ENCODE results near the gene SDR39U1.

SDR39U1 gene

GRCh38 chr14:24390701-24391468 lies 51.7 kb downstream of the SDR39U1 start:
- DNase-seq (ENCODE audit: low read depth), result no peak

Data from stimulated activated CD8-positive, alpha-beta memory T cell treated with anti-CD3 and anti-CD28 coated beads, Interleukin-4, amount 100 ng/mL, for 24 hours (primary cell).